Esophagus squamous epithelium (tissue), 5 donors: ENCODE results near the gene JPH4. TPM values are rescaled to one million over a fixed set of nuclear protein-coding genes. Genes with fewer than 3 reads are reported as not detected.

ENCODE experiments used
- DNase-seq: peaks from one replicate; lab custom pipeline; 2025; lab: John Stamatoyannopoulos, UW
- H3K27ac ChIP-seq, 4 donors: fragments of 200-600 bp; sonication (generic); one replicate each; pipeline ENCODE4 v1.5.1; 2016 to 2019; ENCODE audit warnings: mild to moderate bottlenecking in 1 of 4
- H3K27me3 ChIP-seq, 4 donors: fragments of 200-600 bp; sonication (generic); 1 replicate in 3 of 4; 2 replicates in 1 of 4; pipeline versions ENCODE4 v1.5.1 to v1.6.0; 2017 to 2021; ENCODE audit warnings: antibody characterized with exemption in 1 of 4
- H3K36me3 ChIP-seq, 3 donors: fragments of 200-600 bp; sonication (generic); one replicate each; pipeline ENCODE4 v1.5.1; 2016 to 2019
- H3K4me1 ChIP-seq, 3 donors: fragments of 200-600 bp; sonication (generic); one replicate each; pipeline ENCODE4 v1.5.1; 2017 to 2019
- H3K4me3 ChIP-seq, 4 donors: fragments of 200-600 bp; sonication (generic); 1 replicate in 3 of 4; 2 replicates in 1 of 4; pipeline ENCODE4 v1.5.1; 2016 to 2019; ENCODE audit warnings: mild to moderate bottlenecking in 2 of 4, moderate library complexity in 1 of 4
- H3K9me3 ChIP-seq, 3 donors: fragments of 200-600 bp; sonication (generic); one replicate each; pipeline ENCODE4 v1.5.1; 2016 to 2019
- CTCF ChIP-seq, 6 experiments: fragments of 450-650 bp in 4 of 6; fragments of 200-600 bp in 2 of 6; sonication (generic) in 2 of 6; IDR thresholded peaks; one replicate each; pipeline ENCODE4 v1.5.1; 2016 to 2019; ENCODE audit warnings: antibody characterized with exemption in 6 of 6, mild to moderate bottlenecking in 4 of 6, moderate library complexity in 4 of 6
- POLR2A ChIP-seq, 4 donors: fragments of 450-650 bp; IDR thresholded peaks; one replicate each; pipeline ENCODE4 v1.6.1; 2017; ENCODE audit warnings: antibody characterized with exemption in 4 of 4, mild to moderate bottlenecking in 4 of 4, moderate library complexity in 3 of 4
- WGBS, 2 donors: methylation state at CpG; one replicate each; pipeline ENCODE4 v1.1.5; 2018; 5-methylcytosine and 5-hydroxymethylcytosine counted together
- intact Hi-C: fragments of 100-400 bp; cut with DNase I; formaldehyde crosslinking; loops from one replicate; pipeline ENCODE4 v1.15.0; 2022
- total RNA-seq, 4 donors: library from RNA; depleted of rRNA; stranded (reverse); fragments of >200 nt; gene quantifications; one replicate each; pipeline ENCODE4 v1.1.0, GENCODE V29; 2016
- donor health status: DM: yes; HTN: yes; CAD: no.

JPH4 gene
- total RNA-seq, 4 donors from 2014 or later: 0.21 to 2.7 TPM; not detected in 2

- WGBS, 2 donors: 81 to 84% methylated on average over 10 of the region's 14 CpGs
These were observed 57.6 kb downstream of the JPH4 start for GRCh38 chr14:23520899-23521533.

GRCh38 chr14:23518709-23519108, 59.9 kb downstream of the JPH4 start:
- DNase-seq: no peak
- Histone ChIP-seq H3K36me3 (no peaks in the 10 kb centered on the region), H3K27ac (no peak overlapping the region), H3K9me3 (no peaks in the 10 kb centered on the region), H3K4me3 (no peak overlapping the region), H3K27me3 (no peaks in the 10 kb centered on the region), H3K4me1 (peaks cover 0 to 9% (median 0%) of the 10 kb centered on the region in 3 donors)
- TF ChIP-seq CTCF (IDR thresholded peaks at IDR 0.05): no peak
- TF ChIP-seq POLR2A (IDR thresholded peaks at IDR 0.05): no peak
- 76 to 83% methylated on average over 1 to 4 of the region's 4 CpGs for WGBS, 2 donors
- intact Hi-C loops: no loop called here

More at GRCh38 chr14:23520899-23521533, 57.6 kb downstream of the JPH4 start:
- H3K4me3 ChIP-seq: no peak overlapping the region
- no peak for DNase-seq
- no peaks in the 10 kb centered on the region for H3K27me3 ChIP-seq
- no peaks in the 10 kb centered on the region for H3K4me1 ChIP-seq
- no peaks in the 10 kb centered on the region for H3K9me3 ChIP-seq
- H3K27ac ChIP-seq: no peak overlapping the region
- no peak for TF ChIP-seq POLR2A (IDR thresholded peaks at IDR 0.05)
- TF ChIP-seq CTCF (IDR thresholded peaks at IDR 0.05): no peak
- intact Hi-C loops: no loop called here
- no peaks in the 10 kb centered on the region for H3K36me3 ChIP-seq

Other genes starting within 250 kb of the JPH4 start
- gene SLC22A17, start 225.9 kb downstream of the JPH4 start, total RNA-seq: 1 to 10 TPM in 3 of 4 donors, under 1 TPM in 1; 0.88 to 9.2 (median 3.3) TPM
- 10 to 100 TPM; 17.8 to 34.4 (median 20.9) TPM for gene EFS, start 213.6 kb downstream of the JPH4 start, total RNA-seq
- not detected for gene IL25, start 206.0 kb downstream of the JPH4 start, total RNA-seq
- gene CMTM5, start 201.7 kb downstream of the JPH4 start, total RNA-seq: not detected
- not detected for gene MYH6, start 170.5 kb downstream of the JPH4 start, total RNA-seq
- gene MYH7, start 143.1 kb downstream of the JPH4 start, total RNA-seq: not detected
- gene NGDN, start 109.1 kb downstream of the JPH4 start, total RNA-seq: 10 to 100 TPM in 3 of 4 donors, 1 to 10 TPM in 1; 9.5 to 43.3 (median 35.3) TPM
- under 1 TPM; under 0.01 to 0.42 (median 0.20) TPM for gene ZFHX2, start 27.0 kb downstream of the JPH4 start, total RNA-seq
- 10 to 100 TPM in 3 of 4 donors, 1 to 10 TPM in 1; 8.1 to 15.1 (median 13.8) TPM for gene THTPA, start 22.5 kb downstream of the JPH4 start, total RNA-seq
- 100 to 1,000 TPM in 1 of 4 donors, 10 to 100 TPM in 3; 58.0 to 116 (median 68.6) TPM for gene AP1G2, start 11.0 kb downstream of the JPH4 start, total RNA-seq
- under 1 TPM in 2 of 4 donors, not detected in 2; 0.19 to 0.31 TPM for gene DHRS2, start 57.6 kb upstream of the JPH4 start, total RNA-seq